ENCODE measurements around the gene PANX2.
A peak's percentile ranks its signal among the peaks of the same experiment; 100 is the strongest.
"Not testable (repeated sequence)": the region's sequence is repeated elsewhere in the genome, so short reads cannot be mapped to it uniquely, and the experiment has no call there.

Gene PANX2

GRCh38 chr22:50147258-50148165, 23.0 kb upstream of the PANX2 start:
- DNase-seq (ENCODE audit: low read depth in 2 of 2, low spot score in 1 of 2), result not testable (repeated sequence)

GRCh38 chr22:50148166-50148500, 22.4 kb upstream of the PANX2 start:
- DNase-seq (ENCODE audit: low read depth in 2 of 2, low spot score in 1 of 2), result no peak

GRCh38 chr22:50148991-50149721, 21.4 kb upstream of the PANX2 start:
- DNase-seq (ENCODE audit: low read depth in 2 of 2, low spot score in 1 of 2), result peak; percentile 34 to 57

DNA sequence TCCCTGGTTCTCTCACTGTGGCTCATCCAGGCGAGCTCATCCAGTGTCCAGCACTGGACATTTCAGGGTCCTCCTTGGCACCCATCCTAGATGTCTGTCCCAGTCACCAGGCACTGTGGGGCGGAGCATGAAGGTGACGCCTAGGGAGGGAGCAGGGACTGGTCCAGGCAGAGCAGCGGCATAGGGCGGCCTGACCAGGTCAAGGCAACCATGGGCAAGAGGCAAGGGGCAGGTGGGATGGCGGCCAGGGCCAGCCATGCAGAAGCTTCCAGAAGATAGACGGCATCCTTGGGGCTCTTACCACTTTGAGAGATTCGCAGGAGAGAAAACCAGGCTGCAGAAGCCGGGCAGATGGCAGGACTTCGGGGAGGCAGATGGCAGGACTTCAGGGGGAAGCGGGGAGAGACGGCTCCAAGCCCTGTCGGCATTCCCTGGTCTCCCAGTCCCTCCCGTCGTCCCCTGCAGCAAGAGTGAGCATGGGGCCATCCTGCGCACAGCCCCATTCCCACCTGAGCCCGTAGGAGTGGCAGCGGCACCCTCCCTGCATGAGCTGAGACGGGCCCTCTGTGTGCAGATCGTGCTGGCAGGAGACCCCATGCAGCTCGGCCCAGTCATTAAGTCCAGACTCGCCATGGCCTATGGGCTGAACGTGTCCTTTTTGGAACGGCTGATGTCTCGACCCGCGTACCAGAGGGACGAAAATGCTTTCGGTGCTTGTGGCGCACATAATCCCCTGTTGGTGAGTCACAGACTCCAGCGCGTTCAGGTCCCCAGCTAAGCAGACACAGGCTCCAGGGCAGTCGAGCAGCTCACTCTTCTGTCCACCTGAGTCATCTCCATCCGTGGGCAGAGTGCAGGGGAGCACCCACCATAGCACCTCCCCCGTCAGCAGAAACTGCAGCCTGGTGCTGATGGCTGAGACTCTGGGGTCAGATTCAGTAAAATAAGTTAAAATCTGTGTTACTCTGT, 20.1 kb upstream of the PANX2 start:
- DNase-seq (ENCODE audit: low read depth in 2 of 2, low spot score in 1 of 2), result no peak

- no peak for DNase-seq (ENCODE audit: low read depth in 2 of 2, low spot score in 1 of 2)
These were observed 18.7 kb upstream of the PANX2 start for GRCh38 chr22:50151571-50152537.

DNA sequence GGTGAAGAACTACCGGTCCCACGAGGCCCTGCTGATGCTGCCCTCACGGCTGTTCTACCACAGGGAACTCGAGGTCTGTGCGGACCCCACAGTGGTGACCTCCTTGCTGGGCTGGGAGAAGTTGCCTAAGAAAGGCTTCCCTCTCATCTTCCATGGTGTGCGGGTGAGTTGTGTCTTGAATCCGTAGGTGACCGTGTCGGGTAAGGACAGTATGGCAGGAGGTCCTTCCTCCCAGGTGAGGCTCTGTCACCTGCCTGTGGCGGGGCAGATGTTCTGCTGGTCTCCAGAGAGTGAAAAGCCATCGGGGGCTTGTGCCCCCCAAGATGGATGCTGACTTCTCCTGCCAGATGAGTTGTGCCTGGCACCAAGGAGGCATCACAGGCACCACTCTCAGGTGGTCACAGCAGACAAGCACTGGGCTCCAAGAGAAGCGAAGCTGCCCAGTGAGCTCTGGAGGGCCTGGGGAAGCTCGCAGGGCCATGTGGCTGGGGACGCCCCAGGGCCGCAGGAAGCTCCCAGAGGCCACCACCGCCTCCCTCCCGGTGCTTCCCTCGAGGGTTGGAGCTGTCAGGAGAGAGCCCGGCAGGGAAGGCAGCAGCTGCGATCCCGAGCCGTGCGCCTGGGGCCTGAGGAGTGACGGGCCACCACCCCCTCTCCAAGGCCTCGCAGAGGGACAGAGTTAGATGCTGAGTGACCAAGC, 17.3 kb upstream of the PANX2 start:
- DNase-seq (ENCODE audit: low read depth in 2 of 2, low spot score in 1 of 2), result no peak

GRCh38 chr22:50153756-50154140, 16.8 kb upstream of the PANX2 start:
- DNase-seq (ENCODE audit: low read depth in 2 of 2, low spot score in 1 of 2), result no peak

DNA sequence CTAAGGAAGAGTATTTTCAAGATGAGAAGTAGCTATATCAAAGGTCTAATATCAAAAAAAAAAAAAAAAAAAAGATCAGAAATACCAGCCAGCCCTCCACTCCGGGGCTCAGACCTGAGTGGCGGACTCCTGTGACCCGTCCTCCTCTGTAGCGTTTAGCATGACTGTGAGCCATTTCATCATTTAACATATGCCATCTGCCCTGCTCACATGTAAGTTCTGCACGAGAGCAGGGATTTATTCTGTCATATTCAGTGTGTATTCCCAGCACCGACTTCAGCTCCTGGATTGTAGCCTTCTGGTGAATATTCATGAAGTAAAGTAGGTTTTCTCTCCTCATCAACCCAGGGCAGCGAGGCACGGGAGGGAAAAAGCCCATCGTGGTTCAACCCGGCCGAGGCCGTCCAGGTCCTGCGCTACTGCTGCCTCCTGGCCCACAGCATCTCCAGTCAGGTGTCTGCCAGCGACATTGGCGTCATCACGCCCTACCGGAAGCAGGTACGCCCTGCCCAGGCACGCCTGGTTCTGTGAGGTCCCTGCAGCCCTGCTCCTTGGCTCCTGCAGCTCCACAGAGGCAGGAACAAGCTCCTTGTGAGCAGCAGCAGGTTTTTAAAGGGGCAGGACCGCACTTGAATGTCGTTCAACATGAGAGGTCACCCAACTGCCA, 12.7 kb upstream of the PANX2 start:
- no peak for DNase-seq (ENCODE audit: low read depth in 2 of 2, low spot score in 1 of 2)

DNA sequence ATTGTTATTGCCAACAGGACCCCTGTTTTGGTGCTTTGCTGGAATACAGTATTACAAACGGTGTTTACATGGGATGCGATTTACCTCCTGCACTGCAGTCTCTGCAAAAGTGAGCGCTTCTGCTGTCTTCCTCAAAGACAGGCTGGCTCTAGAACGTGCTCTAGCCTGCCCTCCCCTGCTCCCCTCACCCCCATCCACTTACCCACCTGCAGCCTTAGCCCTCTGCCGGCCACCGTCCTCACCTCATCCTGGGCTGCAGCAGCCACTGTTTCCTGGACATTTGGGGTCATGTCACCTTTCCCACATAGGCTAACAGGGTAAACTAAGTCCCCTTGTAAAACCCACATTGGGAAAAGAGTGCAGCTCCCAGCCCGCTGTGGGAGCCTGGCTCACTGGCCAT, 9.6 kb upstream of the PANX2 start:
- no peak for DNase-seq (ENCODE audit: low read depth in 2 of 2, low spot score in 1 of 2)

- DNase-seq (ENCODE audit: low read depth in 2 of 2, low spot score in 1 of 2), result no peak
These were observed 8.8 kb upstream of the PANX2 start for GRCh38 chr22:50161508-50162390.

DNA sequence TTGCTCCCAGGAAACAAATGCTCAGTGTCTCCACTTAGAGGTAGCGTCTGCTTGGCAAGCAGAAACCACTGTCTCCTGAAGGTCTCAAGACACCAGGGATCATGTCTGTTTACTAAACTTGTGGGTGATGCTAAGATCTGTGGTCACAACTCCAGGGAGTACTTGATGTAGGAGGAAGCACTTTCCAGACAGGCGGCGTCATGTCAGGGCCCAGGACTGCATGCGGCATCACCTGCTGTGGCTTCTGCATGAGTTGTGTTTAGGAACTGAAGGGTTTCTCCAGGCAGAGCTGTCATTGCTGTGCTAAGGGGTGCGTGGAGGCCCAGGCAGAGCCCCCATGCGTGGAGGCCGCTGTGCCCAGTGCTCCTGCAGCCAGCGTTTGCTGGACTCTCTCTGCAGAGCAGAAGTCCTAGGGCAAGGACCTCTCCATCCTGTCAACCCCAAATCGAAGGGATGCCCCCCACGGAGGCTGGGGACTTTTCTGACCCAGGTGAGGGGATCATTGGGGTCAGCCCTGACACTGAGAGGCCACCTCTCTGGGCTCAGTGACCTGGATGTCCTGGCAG, 8.1 kb upstream of the PANX2 start:
- DNase-seq (ENCODE audit: low read depth in 2 of 2, low spot score in 1 of 2), result no peak

- no peak for DNase-seq (ENCODE audit: low read depth in 2 of 2, low spot score in 1 of 2)
These were observed 5.0 kb upstream of the PANX2 start for GRCh38 chr22:50165436-50166123.

DNA sequence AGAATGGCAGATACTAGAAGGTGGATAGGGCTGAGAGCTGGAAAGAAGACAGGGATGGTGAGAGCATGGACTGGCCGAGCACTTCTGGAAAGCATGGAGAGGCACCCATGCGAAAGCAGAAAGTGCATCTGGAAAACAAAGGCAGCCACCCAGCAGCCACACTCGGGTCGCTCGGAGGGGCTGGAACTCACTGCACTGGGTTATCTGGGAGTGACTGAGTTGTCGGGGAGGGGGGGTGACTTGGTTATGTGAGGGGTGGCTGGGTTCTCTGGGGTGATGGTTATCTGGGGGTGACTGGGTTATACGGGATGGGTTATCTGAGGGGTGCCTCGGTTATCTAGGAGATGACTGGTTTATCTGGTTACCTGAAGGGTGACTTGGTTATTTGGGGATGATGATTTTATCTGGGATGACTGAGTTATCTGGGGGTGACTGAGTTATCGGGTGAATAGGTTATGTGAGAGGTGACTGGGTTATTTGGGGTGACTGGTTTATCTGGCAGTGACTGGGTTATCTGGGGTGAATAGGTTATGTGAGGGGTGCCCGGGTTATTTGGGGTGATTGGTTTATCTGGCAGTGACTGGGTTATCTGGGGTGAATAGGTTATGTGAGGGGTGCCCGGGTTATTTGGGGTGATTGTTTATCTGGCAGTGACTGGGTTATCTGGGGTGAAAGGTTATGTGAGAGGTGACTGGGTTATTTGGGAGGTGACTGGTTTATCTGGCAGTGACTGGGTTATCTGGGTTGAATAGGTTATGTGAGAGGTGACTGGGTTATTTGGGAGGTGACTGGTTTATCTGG, 2.6 kb upstream of the PANX2 start:
- no peak for DNase-seq (ENCODE audit: low read depth in 2 of 2, low spot score in 1 of 2)

DNA sequence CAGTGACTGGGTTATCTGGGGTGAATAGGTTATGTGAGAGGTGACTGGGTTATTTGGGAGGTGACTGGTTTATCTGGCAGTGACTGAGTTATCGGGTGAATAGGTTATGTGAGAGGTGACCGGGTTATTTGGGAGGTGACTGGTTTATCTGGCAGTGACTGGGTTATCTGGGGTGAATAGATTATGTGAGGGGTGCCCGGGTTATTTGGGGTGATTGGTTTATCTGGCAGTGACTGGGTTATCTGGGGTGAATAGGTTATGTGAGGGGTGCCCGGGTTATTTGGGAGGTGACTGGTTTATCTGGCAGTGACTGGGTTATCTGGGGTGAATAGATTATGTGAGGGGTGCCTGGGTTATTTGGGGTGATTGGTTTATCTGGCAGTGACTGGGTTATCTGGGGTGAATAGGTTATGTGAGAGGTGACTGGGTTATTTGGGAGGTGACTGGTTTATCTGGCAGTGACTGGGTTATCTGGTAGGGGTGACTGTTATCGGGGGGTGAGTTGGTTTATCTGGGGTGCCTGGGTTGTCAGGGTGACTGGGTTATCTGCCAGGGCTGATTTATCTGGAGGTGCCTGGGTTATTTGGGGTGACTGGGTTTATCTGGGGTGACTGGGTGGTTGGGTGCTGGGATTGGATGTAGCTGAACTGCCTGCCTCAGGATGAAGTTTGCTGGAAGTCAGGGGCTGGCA, 1.9 kb upstream of the PANX2 start:
- not testable (repeated sequence) for DNase-seq (ENCODE audit: low read depth in 2 of 2, low spot score in 1 of 2)

- no peak for DNase-seq (ENCODE audit: low read depth in 2 of 2, low spot score in 1 of 2)
These were observed 1.3 kb upstream of the PANX2 start for GRCh38 chr22:50169181-50169759.

Measured in stimulated activated CD8-positive, alpha-beta memory T cell treated with anti-CD3 and anti-CD28 coated beads, Interleukin-4, amount 100 ng/mL, for 1 hour (primary cell).